ENCODE results near the gene OTUB1. TPM values are rescaled to one million over a fixed set of nuclear protein-coding genes. Genes with fewer than 3 reads are reported as not detected.

OTUB1 gene
- total RNA-seq, 1 donor from 2014 or later: 124 TPM

GRCh38 chr11:64032050-64032449, 45.8 kb downstream of the OTUB1 start:
- no peaks in the 10 kb centered on the region for H3K36me3 Mint-ChIP-seq (ENCODE audit: insufficient read depth)
- H3K27ac Mint-ChIP-seq: no peak overlapping the region
- peaks cover 50% of the 10 kb centered on the region for H3K27me3 Mint-ChIP-seq
- H3K4me3 Mint-ChIP-seq (ENCODE audit: low read depth): no peak overlapping the region
- H3K9me3 Mint-ChIP-seq (ENCODE audit: low read depth): no peaks in the 10 kb centered on the region
- no peak for TF ChIP-seq CTCF (IDR thresholded peaks at IDR 0.05; ENCODE audit: unreplicated experiment)
- no peak for DNase-seq (ENCODE audit: low spot score, unreplicated experiment)
- H3K4me1 Mint-ChIP-seq (ENCODE audit: low read depth): peaks cover 5% of the 10 kb centered on the region

- no peak for DNase-seq (ENCODE audit: low spot score, unreplicated experiment)
- H3K4me3 Mint-ChIP-seq (ENCODE audit: low read depth): peak overlapping the region; percentile 52
- H3K9me3 Mint-ChIP-seq (ENCODE audit: low read depth): no peaks in the 10 kb centered on the region
- H3K27ac Mint-ChIP-seq: peak overlapping the region; percentile 46
- H3K4me1 Mint-ChIP-seq (ENCODE audit: low read depth): peaks cover 2% of the 10 kb centered on the region
- no peaks in the 10 kb centered on the region for H3K36me3 Mint-ChIP-seq (ENCODE audit: insufficient read depth)
- peak; percentile 30 for TF ChIP-seq CTCF (IDR thresholded peaks at IDR 0.05; ENCODE audit: unreplicated experiment)
- H3K27me3 Mint-ChIP-seq: peaks cover 64% of the 10 kb centered on the region
Measured at GRCh38 chr11:64034411-64034811, 48.2 kb downstream of the OTUB1 start.

- Mint-ChIP-seq H3K4me1 (ENCODE audit: low read depth) (peaks cover 2% of the 10 kb centered on the region), H3K27ac (no peak overlapping the region), H3K4me3 (ENCODE audit: low read depth) (peak overlapping the region; percentile 65), H3K9me3 (ENCODE audit: low read depth) (no peaks in the 10 kb centered on the region), H3K36me3 (ENCODE audit: insufficient read depth) (no peaks in the 10 kb centered on the region), H3K27me3 (peaks cover 64% of the 10 kb centered on the region)
- no peak for DNase-seq (ENCODE audit: low spot score, unreplicated experiment)
- TF ChIP-seq CTCF (IDR thresholded peaks at IDR 0.05; ENCODE audit: unreplicated experiment): no peak
Measured at GRCh38 chr11:64035081-64035524, 48.9 kb downstream of the OTUB1 start.

- TF ChIP-seq CTCF (IDR thresholded peaks at IDR 0.05; ENCODE audit: unreplicated experiment): no peak
- Mint-ChIP-seq H3K4me3 (ENCODE audit: low read depth) (peak within 1 kb of the TSS; percentile 65), H3K9me3 (ENCODE audit: low read depth) (no peaks in the 10 kb centered on the region), H3K27me3 (peaks cover 64% of the 10 kb centered on the region), H3K36me3 (ENCODE audit: insufficient read depth) (no peaks in the 10 kb centered on the region), H3K27ac (no peak within 1 kb of the TSS), H3K4me1 (ENCODE audit: low read depth) (peaks cover 3% of the 10 kb centered on the region)
- no peak for DNase-seq (ENCODE audit: low spot score, unreplicated experiment)
Measured at GRCh38 chr11:64035576-64035975, 49.3 kb downstream of the OTUB1 start, which contains the start of gene FLRT1. TSS of gene FLRT1 (plus strand) at chr11:64035931. CDS start at chr11:64116268, 80,337 bp downstream.

GRCh38 chr11:64036087-64037026, 50.1 kb downstream of the OTUB1 start:
- peaks cover 7% of the 10 kb centered on the region for H3K4me1 Mint-ChIP-seq (ENCODE audit: low read depth)
- no peak overlapping the region for H3K4me3 Mint-ChIP-seq (ENCODE audit: low read depth)
- H3K9me3 Mint-ChIP-seq (ENCODE audit: low read depth): no peaks in the 10 kb centered on the region
- peak; percentile 5 for TF ChIP-seq CTCF (IDR thresholded peaks at IDR 0.05; ENCODE audit: unreplicated experiment)
- peaks cover 60% of the 10 kb centered on the region for H3K27me3 Mint-ChIP-seq
- H3K36me3 Mint-ChIP-seq (ENCODE audit: insufficient read depth): no peaks in the 10 kb centered on the region
- no peak for DNase-seq (ENCODE audit: low spot score, unreplicated experiment)
- no peak overlapping the region for H3K27ac Mint-ChIP-seq

Measured in progenitor cell of endocrine pancreas (in vitro differentiated cells).